HG03097 (cell line): Measurements from ENCODE around the gene TCFL5.

ENCODE experiments used
- ATAC-seq: cut with Tn5 transposase; IDR thresholded peaks from one replicate; pipeline ENCODE4 v1.9.1; 2021; ENCODE audit not compliant: unreplicated experiment, low FRiP score

Gene TCFL5

GRCh38 chr20:62825333-62825985 lies 36.2 kb downstream of the TCFL5 start:
- ATAC-seq: no peak

GRCh38 chr20:62824476-62825332 lies 36.9 kb downstream of the TCFL5 start:
- ATAC-seq: no peak

GRCh38 chr20:62823688-62824475 lies 37.7 kb downstream of the TCFL5 start:
- ATAC-seq: no peak

- no peak for ATAC-seq
Measured at GRCh38 chr20:62822788-62823651, 38.6 kb downstream of the TCFL5 start.

GRCh38 chr20:62822239-62822787 lies 39.3 kb downstream of the TCFL5 start:
- ATAC-seq: no peak

GRCh38 chr20:62821726-62822210 lies 39.9 kb downstream of the TCFL5 start:
- ATAC-seq: no peak

- no peak for ATAC-seq
Measured at GRCh38 chr20:62820962-62821725, 40.5 kb downstream of the TCFL5 start.

GRCh38 chr20:62820208-62820961 lies 41.2 kb downstream of the TCFL5 start:
- ATAC-seq: no peak

GRCh38 chr20:62819494-62820174 lies 42.0 kb downstream of the TCFL5 start:
- no peak for ATAC-seq

- no peak for ATAC-seq
Measured at GRCh38 chr20:62818592-62819493, 42.8 kb downstream of the TCFL5 start.

- no peak for ATAC-seq
Measured at GRCh38 chr20:62817975-62818591, 43.5 kb downstream of the TCFL5 start.

GRCh38 chr20:62816884-62817873 lies 44.4 kb downstream of the TCFL5 start, which contains the start of gene COL9A3:
Gene COL9A3, plus strand, starts transcription at chr20:62817050. Its CDS starts 15 bp downstream, at chr20:62817065.
- ATAC-seq: no peak

GRCh38 chr20:62816031-62816883 lies 45.4 kb downstream of the TCFL5 start:
- no peak for ATAC-seq
